Esophagus squamous epithelium (tissue), 5 donors: ENCODE results near the gene SGCD. TPM values are rescaled to one million over a fixed set of nuclear protein-coding genes. Genes with fewer than 3 reads are reported as not detected.

Experiments
- DNase-seq: peaks from one replicate; lab custom pipeline; 2025; lab: John Stamatoyannopoulos, UW
- H3K27ac ChIP-seq, 4 donors: fragments of 200-600 bp; sonication (generic); one replicate each; pipeline ENCODE4 v1.5.1; 2016 to 2019; ENCODE audit warnings: mild to moderate bottlenecking in 1 of 4
- H3K27me3 ChIP-seq, 4 donors: fragments of 200-600 bp; sonication (generic); 1 replicate in 3 of 4; 2 replicates in 1 of 4; pipeline versions ENCODE4 v1.5.1 to v1.6.0; 2017 to 2021; ENCODE audit warnings: antibody characterized with exemption in 1 of 4
- H3K36me3 ChIP-seq, 3 donors: fragments of 200-600 bp; sonication (generic); one replicate each; pipeline ENCODE4 v1.5.1; 2016 to 2019
- H3K4me1 ChIP-seq, 3 donors: fragments of 200-600 bp; sonication (generic); one replicate each; pipeline ENCODE4 v1.5.1; 2017 to 2019
- H3K4me3 ChIP-seq, 4 donors: fragments of 200-600 bp; sonication (generic); 1 replicate in 3 of 4; 2 replicates in 1 of 4; pipeline ENCODE4 v1.5.1; 2016 to 2019; ENCODE audit warnings: mild to moderate bottlenecking in 2 of 4, moderate library complexity in 1 of 4
- H3K9me3 ChIP-seq, 3 donors: fragments of 200-600 bp; sonication (generic); one replicate each; pipeline ENCODE4 v1.5.1; 2016 to 2019
- POLR2A ChIP-seq, 4 donors: fragments of 450-650 bp; IDR thresholded peaks; one replicate each; pipeline ENCODE4 v1.6.1; 2017; ENCODE audit warnings: antibody characterized with exemption in 4 of 4, mild to moderate bottlenecking in 4 of 4, moderate library complexity in 3 of 4
- WGBS, 2 donors: methylation state at CpG; one replicate each; pipeline ENCODE4 v1.1.5; 2018; 5-methylcytosine and 5-hydroxymethylcytosine counted together
- intact Hi-C: fragments of 100-400 bp; cut with DNase I; formaldehyde crosslinking; loops from one replicate; pipeline ENCODE4 v1.15.0; 2022
- total RNA-seq, 4 donors: library from RNA; depleted of rRNA; stranded (reverse); fragments of >200 nt; gene quantifications; one replicate each; pipeline ENCODE4 v1.1.0, GENCODE V29; 2016
- TF ChIP-seq, protein P1 (sequence below), 6 experiments: fragments of 450-650 bp in 4 of 6; fragments of 200-600 bp in 2 of 6; sonication (generic) in 2 of 6; IDR thresholded peaks; one replicate each; pipeline ENCODE4 v1.5.1; 2016 to 2019; ENCODE audit warnings: antibody characterized with exemption in 6 of 6, mild to moderate bottlenecking in 4 of 6, moderate library complexity in 4 of 6
- donor health status: DM: yes; HTN: yes; CAD: no.

Gene SGCD
- total RNA-seq, 4 donors from 2014 or later = 0.08 to 4.4 (median 0.64) TPM

GRCh38 chr5:156402387-156402921 lies 75.5 kb downstream of the SGCD start:
- Histone ChIP-seq H3K27ac (no peak overlapping the region), H3K4me3 (peak overlapping the region in 1 of 4 donors; percentile 43), H3K36me3 (no peaks in the 10 kb centered on the region), H3K4me1 (peaks cover 0 to 11% (median 6%) of the 10 kb centered on the region in 3 donors), H3K9me3 (no peaks in the 10 kb centered on the region), H3K27me3 (no peaks in the 10 kb centered on the region)
- TF ChIP-seq POLR2A (IDR thresholded peaks at IDR 0.05) = no peak
- TF ChIP-seq, protein P1, sequence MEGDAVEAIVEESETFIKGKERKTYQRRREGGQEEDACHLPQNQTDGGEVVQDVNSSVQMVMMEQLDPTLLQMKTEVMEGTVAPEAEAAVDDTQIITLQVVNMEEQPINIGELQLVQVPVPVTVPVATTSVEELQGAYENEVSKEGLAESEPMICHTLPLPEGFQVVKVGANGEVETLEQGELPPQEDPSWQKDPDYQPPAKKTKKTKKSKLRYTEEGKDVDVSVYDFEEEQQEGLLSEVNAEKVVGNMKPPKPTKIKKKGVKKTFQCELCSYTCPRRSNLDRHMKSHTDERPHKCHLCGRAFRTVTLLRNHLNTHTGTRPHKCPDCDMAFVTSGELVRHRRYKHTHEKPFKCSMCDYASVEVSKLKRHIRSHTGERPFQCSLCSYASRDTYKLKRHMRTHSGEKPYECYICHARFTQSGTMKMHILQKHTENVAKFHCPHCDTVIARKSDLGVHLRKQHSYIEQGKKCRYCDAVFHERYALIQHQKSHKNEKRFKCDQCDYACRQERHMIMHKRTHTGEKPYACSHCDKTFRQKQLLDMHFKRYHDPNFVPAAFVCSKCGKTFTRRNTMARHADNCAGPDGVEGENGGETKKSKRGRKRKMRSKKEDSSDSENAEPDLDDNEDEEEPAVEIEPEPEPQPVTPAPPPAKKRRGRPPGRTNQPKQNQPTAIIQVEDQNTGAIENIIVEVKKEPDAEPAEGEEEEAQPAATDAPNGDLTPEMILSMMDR (IDR thresholded peaks at IDR 0.05) = no peak
- DNase-seq = peak; percentile 22
- intact Hi-C loops = no loop called here
- 48 to 58% methylated on average over 8 of the region's 8 CpGs for WGBS, 2 donors

- no peaks in the 10 kb centered on the region for H3K36me3 ChIP-seq
- WGBS, 2 donors = 62 to 65% methylated on average over 3 of the region's 3 CpGs
- no peaks in the 10 kb centered on the region for H3K9me3 ChIP-seq
- intact Hi-C loops = no loop called here
- DNase-seq = no peak
- H3K27ac ChIP-seq = no peak overlapping the region
- peaks cover 0 to 18% (median 0%) of the 10 kb centered on the region in 3 donors for H3K4me1 ChIP-seq
- H3K27me3 ChIP-seq = no peaks in the 10 kb centered on the region
- no peak overlapping the region for H3K4me3 ChIP-seq
- TF ChIP-seq, protein P1 (IDR thresholded peaks at IDR 0.05) = no peak
- TF ChIP-seq POLR2A (IDR thresholded peaks at IDR 0.05) = no peak
Observed at GRCh38 chr5:156405988-156406387, 79.0 kb downstream of the SGCD start.

DNA sequence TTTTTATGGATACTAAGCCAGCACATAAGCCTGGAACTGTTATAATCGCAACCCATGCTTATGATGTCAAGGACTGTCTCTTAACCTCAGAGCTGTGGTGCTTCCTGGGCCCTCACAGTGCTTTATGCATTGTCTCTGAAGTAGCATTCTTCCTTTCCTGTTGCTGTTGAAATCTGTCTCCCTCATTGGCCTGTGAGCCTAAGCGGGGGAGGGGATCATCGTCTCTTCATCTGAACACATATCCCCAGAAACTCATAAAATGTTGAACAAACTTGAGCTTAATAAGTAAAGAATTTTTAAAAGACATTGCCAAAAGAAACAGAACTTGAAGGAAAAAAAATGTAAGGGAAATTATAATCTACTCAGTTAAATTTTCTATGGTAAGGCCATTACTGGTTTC lies 80.3 kb downstream of the SGCD start:
- TF ChIP-seq, protein P1 (IDR thresholded peaks at IDR 0.05) = no peak
- no peak for TF ChIP-seq POLR2A (IDR thresholded peaks at IDR 0.05)
- H3K9me3 ChIP-seq = no peaks in the 10 kb centered on the region
- H3K36me3 ChIP-seq = no peaks in the 10 kb centered on the region
- H3K4me1 ChIP-seq = peaks cover 0 to 24% (median 7%) of the 10 kb centered on the region in 3 donors
- no peak for DNase-seq
- H3K27me3 ChIP-seq = no peaks in the 10 kb centered on the region
- intact Hi-C loops = no loop called here
- no peak overlapping the region for H3K4me3 ChIP-seq
- WGBS, 2 donors = 83 to 85% methylated on average over 1 to 3 of the region's 3 CpGs
- H3K27ac ChIP-seq = no peak overlapping the region

GRCh38 chr5:156409834-156410233 lies 82.9 kb downstream of the SGCD start:
- H3K27me3 ChIP-seq = no peaks in the 10 kb centered on the region
- no peaks in the 10 kb centered on the region for H3K9me3 ChIP-seq
- no peak for TF ChIP-seq POLR2A (IDR thresholded peaks at IDR 0.05)
- TF ChIP-seq, protein P1 (IDR thresholded peaks at IDR 0.05) = no peak
- peaks cover 0 to 19% (median 7%) of the 10 kb centered on the region in 3 donors for H3K4me1 ChIP-seq
- no peak for DNase-seq
- no peak overlapping the region for H3K4me3 ChIP-seq
- intact Hi-C loops = no loop called here
- 79 to 100% methylated on average over 1 of the region's 1 CpG for WGBS, 2 donors
- H3K36me3 ChIP-seq = no peaks in the 10 kb centered on the region
- H3K27ac ChIP-seq = peak overlapping the region in 2 of 4 donors; percentile 25 to 71

GRCh38 chr5:156411185-156411613 lies 84.2 kb downstream of the SGCD start:
- Histone ChIP-seq H3K27me3 (no peaks in the 10 kb centered on the region), H3K4me3 (peak overlapping the region in 1 of 4 donors; percentile 28), H3K27ac (peak overlapping the region in 3 of 4 donors; percentile 17 to 86 (median 71)), H3K9me3 (no peaks in the 10 kb centered on the region), H3K36me3 (no peaks in the 10 kb centered on the region), H3K4me1 (peaks cover 0 to 19% (median 7%) of the 10 kb centered on the region in 3 donors)
- DNase-seq = no peak
- WGBS, 2 donors = 12 to 29% methylated on average over 6 of the region's 6 CpGs
- no peak for TF ChIP-seq POLR2A (IDR thresholded peaks at IDR 0.05)
- TF ChIP-seq, protein P1 (IDR thresholded peaks at IDR 0.05) = no peak
- intact Hi-C loops = no loop called here
